A673 (cell line): ENCODE data around the gene RMRP.

Experiments used
- EZH2 ChIP-seq: fragments of 200-600 bp; sonication (generic); IDR thresholded peaks from 2 replicates; pipeline ENCODE4 v1.6.1; 2017; ENCODE audit warnings: borderline replicate concordance, low read depth, mild to moderate bottlenecking, mixed read lengths, antibody characterized with exemption, low read length; ENCODE audit not compliant: poor library complexity, severe bottlenecking
- TF ChIP-seq, protein P1 (sequence below): fragments of 300-800, 200-600 bp; sonication (generic); conservative IDR thresholded peaks from 2 replicates; pipeline ENCODE4 v1.5.1; 2017; ENCODE audit warnings: low read depth, mild to moderate bottlenecking, antibody characterized with exemption, low read length, moderate library complexity, mixed read lengths

DNA sequence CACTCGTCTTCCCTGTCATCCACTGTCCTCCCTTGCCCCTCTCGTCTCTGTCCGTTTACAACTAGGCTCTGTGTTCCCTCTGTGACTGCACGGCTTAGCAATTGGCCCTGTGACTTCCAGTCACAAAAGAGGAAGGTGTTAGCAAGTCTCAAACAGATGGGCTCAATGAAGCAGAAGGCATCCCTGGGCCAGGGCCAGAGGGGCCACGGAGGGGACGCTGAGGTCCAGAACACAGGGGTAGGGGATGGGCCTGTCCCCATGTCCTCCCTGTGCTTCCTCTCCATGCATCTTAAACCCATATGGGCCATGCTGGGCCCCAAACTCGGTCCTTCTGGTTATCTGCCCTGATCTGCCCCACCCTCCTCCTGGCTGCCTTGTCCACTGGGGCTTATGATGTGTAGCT lies 39.5 kb downstream of the RMRP start, which contains the start of gene CD72:
- TF ChIP-seq, protein P1, sequence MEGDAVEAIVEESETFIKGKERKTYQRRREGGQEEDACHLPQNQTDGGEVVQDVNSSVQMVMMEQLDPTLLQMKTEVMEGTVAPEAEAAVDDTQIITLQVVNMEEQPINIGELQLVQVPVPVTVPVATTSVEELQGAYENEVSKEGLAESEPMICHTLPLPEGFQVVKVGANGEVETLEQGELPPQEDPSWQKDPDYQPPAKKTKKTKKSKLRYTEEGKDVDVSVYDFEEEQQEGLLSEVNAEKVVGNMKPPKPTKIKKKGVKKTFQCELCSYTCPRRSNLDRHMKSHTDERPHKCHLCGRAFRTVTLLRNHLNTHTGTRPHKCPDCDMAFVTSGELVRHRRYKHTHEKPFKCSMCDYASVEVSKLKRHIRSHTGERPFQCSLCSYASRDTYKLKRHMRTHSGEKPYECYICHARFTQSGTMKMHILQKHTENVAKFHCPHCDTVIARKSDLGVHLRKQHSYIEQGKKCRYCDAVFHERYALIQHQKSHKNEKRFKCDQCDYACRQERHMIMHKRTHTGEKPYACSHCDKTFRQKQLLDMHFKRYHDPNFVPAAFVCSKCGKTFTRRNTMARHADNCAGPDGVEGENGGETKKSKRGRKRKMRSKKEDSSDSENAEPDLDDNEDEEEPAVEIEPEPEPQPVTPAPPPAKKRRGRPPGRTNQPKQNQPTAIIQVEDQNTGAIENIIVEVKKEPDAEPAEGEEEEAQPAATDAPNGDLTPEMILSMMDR, result no peak
- TF ChIP-seq EZH2, result no peak
